DMS53 (cell line): ENCODE measurements around the gene TMEM37.

Experiments
- DNase-seq: peaks from one replicate; lab custom pipeline; 2025; lab: John Stamatoyannopoulos, UW

The TMEM37 gene

DNA sequence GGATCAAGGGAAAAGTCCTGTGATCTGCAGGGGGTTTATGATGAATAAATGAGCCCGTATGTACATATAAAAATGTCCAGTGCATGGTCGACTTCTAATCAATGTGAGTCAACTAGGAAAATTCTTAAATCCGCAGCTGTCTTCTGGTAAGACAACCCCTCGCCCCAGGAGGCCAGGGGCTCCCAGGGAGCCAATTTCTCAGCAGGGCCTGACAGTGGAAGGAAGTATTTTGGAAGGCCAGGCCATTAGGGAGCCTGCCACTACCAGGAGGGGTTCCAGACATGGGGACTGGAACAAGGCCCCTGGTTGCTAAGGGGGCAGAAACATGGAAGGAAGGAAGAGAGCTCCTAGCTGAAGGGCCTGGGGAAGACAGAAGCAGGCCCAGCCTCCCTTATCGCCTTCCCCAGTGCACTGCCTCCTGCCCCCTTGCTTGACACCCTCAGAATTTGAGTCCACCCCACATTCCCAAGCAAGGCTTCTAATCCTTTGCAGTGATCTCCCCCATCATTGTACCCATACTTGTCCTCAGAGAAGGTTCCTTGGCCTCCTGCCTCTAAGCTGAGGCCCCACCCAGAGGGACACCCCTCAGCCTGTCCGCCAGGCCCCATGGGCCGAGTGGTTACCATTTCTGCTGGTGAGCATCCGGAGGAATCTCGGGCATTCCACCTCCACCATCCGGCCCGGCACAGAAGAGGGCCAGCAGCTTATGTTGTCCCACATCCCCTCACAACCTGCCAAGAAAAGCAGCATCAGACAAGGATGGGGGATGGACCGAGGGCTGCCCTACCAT is 46.7 kb downstream of the TMEM37 start:
- DNase-seq, result no peak

DNA sequence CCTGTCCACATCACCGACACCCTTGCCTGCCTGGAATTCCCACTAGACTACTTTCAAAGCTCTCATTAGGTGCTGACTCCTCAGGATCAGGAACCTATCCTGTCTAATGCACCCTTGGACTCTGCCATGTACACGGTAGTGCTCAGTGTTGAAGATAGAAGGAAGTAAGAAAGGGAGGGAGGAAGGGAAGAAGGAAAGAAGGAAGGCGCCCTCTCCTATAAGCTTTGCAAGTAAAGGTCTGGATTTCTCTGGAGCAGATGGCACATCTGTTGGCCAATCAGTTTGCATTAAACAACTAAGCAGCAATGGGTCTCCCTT is 47.3 kb downstream of the TMEM37 start:
- no peak for DNase-seq

DNA sequence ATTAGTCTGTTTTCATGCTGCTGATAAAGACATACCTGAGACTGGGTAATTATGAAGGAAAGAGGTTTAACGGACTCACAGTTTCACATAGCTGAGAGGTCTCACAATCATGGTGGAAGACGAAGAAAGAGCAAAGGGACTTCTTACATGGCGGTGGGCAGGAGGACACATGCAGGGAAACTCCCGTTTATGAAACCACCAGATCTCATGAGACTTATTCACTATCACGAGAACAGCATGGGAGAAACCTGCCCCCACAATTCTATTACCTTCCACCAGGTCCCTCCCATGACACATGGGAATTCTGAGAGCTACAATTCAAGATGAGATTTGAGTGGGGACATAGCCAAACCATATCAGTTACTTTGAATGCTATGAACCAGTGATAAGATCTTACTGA is 48.5 kb downstream of the TMEM37 start:
- DNase-seq, result no peak

DNA sequence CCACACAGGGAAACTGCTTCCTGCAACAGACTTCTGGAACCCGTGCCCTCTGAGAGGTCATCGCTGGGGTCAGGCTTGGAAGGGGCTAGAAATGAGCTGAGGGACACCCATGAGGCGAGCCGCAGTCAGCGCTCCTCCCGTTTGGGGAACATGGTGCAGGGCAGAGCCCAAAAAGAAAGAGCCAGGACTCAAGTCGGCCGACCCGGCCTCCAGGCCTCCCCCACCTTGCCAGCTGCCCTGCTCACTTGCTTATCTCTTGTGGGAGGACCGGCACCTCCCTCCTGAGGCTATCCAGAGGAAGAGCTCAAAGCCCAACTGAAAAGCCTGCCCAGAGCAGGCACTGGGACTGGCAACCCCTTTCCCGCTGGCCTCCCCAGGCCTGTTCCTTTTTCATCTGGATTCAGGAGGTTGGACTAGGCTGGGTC is 49.1 kb downstream of the TMEM37 start:
- no peak for DNase-seq

DNA sequence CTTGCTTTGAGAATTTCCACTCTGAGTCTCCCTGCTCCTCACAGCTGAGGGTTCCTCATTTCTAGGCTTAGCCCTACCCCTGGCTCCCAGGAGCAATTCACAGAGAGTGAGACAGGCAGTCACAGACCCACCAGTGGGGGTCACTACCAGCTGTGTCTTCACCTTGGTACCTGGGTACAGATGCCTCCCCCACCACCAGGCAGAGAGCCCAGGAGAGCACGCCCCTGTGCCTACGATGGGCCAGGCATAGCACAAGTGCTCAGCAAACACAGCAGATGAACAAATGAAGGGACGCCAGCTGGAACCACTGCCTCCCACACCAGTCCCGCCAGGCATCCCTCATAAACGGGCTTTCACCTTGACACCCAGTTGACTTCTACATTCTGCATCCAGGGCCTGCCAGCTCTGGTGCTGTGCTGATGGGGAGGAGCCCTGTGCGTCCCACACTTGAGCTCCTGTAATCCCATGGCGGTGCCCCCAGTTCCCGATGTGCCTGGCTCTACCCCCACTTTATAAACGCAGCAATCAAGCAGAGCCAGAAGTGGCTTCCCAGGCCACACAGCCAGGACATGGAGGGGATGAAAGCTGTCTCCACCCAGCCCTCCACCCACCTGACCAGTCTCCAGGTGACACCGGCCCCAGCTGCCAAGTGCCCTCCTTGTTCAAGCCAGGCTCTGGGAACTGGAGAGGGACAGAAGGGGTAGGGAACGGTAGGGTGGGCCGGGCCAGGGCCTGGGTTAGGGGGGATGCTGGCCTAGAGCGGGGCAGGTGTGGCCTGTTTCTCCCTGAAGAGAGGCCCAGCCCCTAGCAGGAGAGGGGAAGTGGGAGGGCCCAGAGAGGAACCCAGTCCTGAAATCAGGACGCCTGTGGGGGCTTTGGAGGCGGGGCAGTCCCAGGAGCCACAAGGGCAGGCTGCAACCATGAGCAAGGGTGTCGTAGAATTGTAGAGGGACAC is 50.1 kb downstream of the TMEM37 start:
- DNase-seq, result peak; percentile 84

DNA sequence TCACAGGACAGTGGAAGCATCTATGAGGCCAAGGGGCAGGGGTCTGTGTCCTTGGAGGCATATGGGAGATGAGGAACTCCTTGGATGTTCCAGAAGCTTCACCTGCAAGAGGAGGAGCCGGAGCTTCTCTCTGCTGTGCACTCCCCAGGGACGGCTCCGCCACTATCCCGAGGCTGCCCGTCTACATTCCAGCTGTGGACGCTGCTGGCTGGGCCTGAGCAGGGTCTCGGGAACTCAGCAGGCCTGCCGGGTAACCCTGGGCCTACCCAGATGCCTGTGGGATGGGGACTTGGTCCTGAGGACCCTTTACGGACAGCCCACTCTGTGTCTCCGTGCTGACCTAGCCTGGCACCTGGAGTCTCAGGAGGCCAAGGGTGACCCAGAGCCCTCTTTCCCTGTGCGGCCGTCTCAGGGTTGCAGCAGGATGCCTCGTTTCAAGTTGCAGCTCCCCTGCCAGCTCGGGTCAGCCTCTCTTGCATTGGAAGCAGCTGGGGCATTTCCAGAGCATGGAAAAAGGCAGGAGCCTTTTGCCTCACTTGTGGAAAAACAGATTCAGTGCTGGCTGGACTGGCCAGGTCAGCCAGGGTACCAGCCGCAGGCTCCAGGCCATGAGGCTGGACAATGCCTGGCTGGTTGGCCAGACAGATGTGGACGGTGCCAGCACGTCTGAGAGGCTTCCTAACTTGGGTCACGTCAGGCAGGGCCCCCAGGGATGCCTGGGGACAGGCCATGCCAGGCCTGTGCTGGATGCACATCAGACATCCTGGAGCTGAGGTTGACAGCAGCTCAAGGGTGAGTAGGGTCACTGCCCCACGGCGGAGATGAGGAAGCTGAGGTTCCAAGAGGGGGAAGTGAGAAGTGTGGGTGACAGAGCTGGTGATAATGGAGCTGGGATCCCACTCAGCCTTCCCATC is 51.1 kb downstream of the TMEM37 start:
- DNase-seq, result no peak

DNA sequence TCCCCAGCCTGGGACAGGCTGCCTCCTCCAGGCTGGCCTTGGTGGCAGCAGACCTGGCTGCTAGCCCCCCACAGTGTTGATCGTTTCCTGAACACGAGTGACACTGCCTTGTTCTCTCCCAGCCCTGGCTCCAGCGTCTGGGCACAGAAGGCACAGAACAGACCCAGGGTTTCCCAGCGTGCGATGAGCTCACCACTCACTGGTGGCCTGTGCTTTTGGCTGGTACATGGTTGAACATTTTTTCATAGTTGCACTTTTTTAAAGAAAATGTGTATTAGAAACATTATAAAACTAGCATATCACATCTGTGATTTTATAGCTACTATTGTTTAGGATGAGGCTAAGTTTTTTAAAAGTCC is 51.7 kb downstream of the TMEM37 start:
- DNase-seq, result no peak

DNA sequence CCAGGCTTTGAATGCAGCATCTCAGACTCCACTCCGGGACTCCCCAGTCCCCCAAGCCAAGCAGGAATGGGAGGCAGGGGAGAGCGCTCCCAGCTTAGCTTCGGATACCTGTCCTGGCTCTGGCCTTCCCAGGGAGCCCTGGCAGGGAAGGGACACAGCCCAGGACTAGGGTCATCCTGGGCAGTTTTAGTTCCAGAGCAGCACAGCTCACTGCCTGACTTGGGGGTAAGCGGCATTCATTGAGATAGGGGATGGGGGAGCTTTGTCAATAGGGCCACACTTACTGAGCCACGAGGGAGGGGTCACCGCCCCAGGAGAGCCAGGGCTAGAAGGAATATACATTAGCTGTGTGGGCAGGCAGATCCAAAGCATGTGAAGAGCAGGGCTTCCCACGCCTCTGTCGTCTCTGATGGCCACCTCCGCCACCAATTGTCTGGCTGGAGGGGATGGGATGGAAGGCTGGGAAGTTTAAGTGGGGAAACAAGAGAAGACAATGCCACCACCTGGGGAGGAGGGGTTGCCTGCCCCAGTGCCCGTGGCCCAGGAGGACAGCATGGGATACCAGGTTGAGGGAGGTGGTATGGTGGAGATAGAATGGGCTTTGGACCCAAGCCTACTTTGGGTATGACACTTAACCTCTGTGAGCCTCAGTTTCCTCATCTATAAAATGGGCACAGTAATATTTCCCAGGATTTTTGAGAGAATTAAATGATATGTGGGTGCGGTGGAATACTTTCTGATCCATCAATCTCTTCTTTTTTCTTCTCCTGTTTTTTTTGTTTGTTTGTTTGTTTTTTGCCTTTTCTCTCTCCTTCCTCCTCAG is 52.5 kb downstream of the TMEM37 start:
- no peak for DNase-seq

DNA sequence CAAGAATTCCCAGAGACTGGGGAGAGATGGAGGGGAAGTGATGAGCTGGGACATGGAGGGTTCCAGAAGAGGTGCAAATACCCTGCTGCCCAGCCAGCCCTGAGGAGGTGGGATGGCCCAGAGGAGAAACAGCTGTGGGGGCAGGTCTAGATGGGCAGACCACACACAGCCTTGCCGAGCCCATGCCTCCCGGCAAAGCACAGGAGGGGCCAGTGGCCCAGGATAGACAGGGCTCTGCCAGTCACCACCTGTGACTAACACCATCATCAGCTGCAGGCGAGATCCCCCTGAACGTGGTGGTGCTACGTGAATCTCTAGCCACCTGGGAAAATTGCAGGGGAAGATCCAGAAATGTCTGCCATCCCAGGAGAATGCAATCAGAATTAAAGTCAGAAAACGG is 53.2 kb downstream of the TMEM37 start:
- no peak for DNase-seq

DNA sequence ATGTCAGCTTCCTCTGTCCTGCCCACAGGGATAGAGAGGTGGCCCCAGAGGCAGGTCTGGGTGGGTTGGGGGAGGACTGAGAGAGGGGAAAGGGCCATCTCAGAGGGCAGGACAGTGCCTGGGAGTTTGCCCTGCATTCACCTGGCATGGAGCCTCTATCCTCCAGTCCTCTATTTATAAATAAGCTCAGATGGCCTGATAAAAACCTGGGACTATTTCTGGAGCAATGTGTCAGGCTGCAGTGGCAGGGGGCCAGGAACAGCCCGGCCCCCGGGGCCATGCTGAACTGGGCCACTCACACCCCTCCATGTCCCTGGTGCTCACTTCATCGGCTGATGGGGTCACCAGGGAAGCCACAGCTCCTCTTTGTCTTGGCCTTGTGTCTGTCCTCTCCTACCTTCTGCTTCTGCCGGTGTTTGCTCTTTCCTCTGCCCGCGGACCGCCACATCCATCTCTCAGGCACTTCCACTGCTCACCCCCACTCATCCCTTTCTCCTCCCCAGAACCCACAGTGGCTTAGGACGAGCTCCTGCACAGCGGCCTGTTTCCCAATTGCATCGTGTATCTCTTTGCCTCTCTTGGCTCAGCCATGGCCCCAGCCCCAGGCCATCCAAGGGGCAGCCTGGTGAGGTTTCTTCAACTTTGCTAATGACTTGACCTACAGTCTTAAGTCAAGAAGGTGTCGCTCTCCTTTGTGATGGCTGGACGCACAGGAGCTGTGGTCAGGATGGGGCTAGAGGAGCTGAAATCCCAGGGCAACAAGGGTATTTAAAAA is 53.9 kb downstream of the TMEM37 start:
- no peak for DNase-seq

DNA sequence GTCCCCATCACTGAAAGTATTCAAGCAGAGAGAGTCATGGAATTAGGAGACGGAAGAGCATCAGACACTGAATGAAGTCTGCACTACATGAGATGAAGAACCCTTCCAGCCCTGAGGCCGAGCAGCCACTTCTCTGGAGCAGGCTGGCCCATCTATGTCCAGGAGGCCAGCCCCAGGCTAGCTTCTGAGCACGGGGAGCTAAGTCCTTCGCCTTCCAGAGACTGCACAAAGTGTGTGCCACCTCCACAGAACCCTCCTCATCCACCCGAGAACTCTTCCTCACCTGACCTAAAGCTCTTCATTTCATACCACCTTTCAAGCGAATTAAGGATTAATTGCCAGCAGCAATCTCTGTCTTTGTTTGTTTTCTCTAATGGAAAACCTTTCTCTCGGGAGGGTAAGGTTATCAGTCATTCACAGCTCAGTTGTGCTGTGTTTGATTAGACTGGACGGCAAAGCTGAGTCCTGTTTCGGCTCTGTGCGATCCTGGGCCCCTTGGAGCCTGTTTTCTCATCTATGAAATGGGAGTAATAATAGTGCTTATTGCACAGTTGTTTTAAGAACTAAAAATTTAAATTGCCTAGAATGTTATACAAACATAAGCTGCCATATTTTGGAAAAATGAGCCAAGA is 54.7 kb downstream of the TMEM37 start:
- DNase-seq, result no peak

DNA sequence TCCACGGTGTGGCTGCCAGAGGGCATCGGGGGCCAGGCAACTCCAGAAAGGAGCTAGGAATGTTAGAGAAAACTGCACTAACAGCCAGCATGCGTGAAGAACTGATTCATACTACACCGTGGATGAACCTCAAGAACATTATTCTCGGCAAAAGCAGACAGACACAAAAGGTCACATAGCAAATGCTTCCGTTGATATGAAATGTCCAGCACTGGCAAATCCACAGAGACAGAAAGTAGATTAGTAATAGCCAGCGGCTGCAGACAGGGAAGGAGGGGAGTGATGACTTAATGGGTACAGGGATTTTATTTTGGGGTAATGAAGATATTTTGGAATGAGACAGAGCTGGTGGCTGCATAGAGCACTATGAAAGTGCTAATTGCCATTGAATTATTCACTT is 55.2 kb downstream of the TMEM37 start:
- no peak for DNase-seq

DNA sequence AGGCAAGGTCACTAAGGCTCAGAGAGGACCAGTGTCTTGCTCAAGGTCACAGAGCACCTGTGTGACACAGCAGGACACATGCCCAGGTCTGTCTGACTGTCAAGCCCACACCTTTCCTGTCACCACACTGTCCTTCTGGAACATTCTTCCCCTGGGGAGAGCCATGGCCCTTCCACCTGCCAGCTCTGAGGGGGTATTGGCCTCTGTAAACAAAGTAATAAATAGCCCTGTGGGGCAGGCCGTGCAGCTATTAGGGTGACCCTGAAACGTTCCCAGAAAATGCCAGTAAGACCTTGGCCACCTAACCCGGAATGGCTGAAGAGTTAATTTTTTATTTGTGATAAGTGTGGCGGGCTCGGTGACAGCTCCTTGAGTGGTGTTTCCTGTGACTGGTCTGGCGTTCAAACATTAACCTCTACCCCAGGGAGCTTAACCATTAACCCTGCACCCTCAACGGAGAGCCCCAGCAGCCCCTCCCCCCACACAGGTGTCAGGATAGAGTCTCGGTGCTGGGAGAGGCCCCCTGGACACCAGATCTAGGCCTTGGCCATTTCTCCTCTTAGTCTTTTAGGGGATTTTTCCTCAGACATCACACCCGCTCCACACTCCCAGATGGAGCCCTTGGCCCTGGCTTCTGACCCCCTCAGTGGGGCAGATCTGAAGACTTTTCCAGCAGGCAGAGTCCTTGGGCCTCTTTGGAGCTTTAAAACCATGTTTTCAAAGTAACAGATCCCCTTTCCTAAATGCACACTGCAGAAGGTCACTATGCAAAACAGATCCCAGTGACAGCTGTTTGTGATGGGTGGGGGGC is 56.0 kb downstream of the TMEM37 start:
- DNase-seq, result peak; percentile 97
